Duodenal mucosa (tissue), 2 donors: ENCODE measurements around the gene HSPA2.
A peak's percentile ranks its signal among the peaks of the same experiment; 100 is the strongest.

Experiments used
- H3K27ac ChIP-seq: one replicate; pipeline ENCODE4 v1.7.0; 2013; ENCODE audit warnings: low read depth, low read length
- H3K27me3 ChIP-seq, 2 donors: one replicate each; pipeline ENCODE4 v1.7.0; 2013; ENCODE audit warnings: low read length in 2 of 2, control low read depth in 1 of 2; ENCODE audit not compliant: insufficient read depth in 2 of 2, control insufficient read depth in 1 of 2
- H3K36me3 ChIP-seq, 2 donors: one replicate each; pipeline ENCODE4 v1.7.0; 2013; ENCODE audit warnings: low read length in 2 of 2, control low read depth in 1 of 2; ENCODE audit not compliant: insufficient read depth in 2 of 2, control insufficient read depth in 1 of 2
- H3K4me1 ChIP-seq, 2 donors: one replicate each; pipeline ENCODE4 v1.7.0; 2013; ENCODE audit warnings: low read length in 2 of 2, control low read depth in 1 of 2; ENCODE audit not compliant: insufficient read depth in 2 of 2, control insufficient read depth in 1 of 2
- H3K4me3 ChIP-seq, 2 donors: one replicate each; pipeline ENCODE4 v1.7.0; 2013; ENCODE audit warnings: low read length in 2 of 2, low read depth in 1 of 2
- H3K9ac ChIP-seq, 2 donors: one replicate each; pipeline ENCODE4 v1.7.0; 2013; ENCODE audit warnings: low read length in 2 of 2, low read depth in 1 of 2
- H3K9me3 ChIP-seq, 2 donors: one replicate each; pipeline ENCODE4 v1.7.0; 2013; ENCODE audit warnings: low read length in 2 of 2, control low read depth in 1 of 2; ENCODE audit not compliant: control insufficient read depth in 1 of 2

HSPA2 gene

GRCh38 chr14:64503434-64504309 lies 36.9 kb upstream of the HSPA2 start, which contains the start of gene ZBTB25:
Gene ZBTB25, minus strand, starts transcription at chr14:64503838. Its CDS starts 13,305 bp downstream, at chr14:64490533.
- peaks cover 41 to 55% of the 10 kb centered on the region in 2 donors for H3K4me1 ChIP-seq
- H3K9me3 ChIP-seq, result no peaks in the 10 kb centered on the region
- no peaks in the 10 kb centered on the region for H3K36me3 ChIP-seq
- peak within 1 kb of the TSS; percentile 100 for H3K27ac ChIP-seq
- no peaks in the 10 kb centered on the region for H3K27me3 ChIP-seq
- H3K9ac ChIP-seq, result peak within 1 kb of the TSS; percentile 93 to 97
- H3K4me3 ChIP-seq, result peak within 1 kb of the TSS; percentile 93 to 94

- Histone ChIP-seq H3K4me3 (peak within 1 kb of the TSS; percentile 93 to 94), H3K9ac (peak within 1 kb of the TSS; percentile 93 to 97), H3K27me3 (no peaks in the 10 kb centered on the region), H3K27ac (peak within 1 kb of the TSS; percentile 100), H3K4me1 (peaks cover 41 to 57% of the 10 kb centered on the region in 2 donors), H3K36me3 (no peaks in the 10 kb centered on the region), H3K9me3 (no peaks in the 10 kb centered on the region)
Observed at GRCh38 chr14:64504310-64504896, 36.1 kb upstream of the HSPA2 start, which contains the start of gene ZBTB1. Gene ZBTB1, plus strand, starts transcription at chr14:64504770. Its CDS starts 16,735 bp downstream, at chr14:64521505.

GRCh38 chr14:64504897-64505794 lies 35.4 kb upstream of the HSPA2 start:
- Histone ChIP-seq H3K27ac (peak overlapping the region; percentile 100), H3K4me1 (peaks cover 43 to 57% of the 10 kb centered on the region in 2 donors), H3K4me3 (peak overlapping the region; percentile 93 to 94), H3K36me3 (no peaks in the 10 kb centered on the region), H3K27me3 (no peaks in the 10 kb centered on the region), H3K9ac (peak overlapping the region; percentile 93 to 97), H3K9me3 (no peaks in the 10 kb centered on the region)

DNA sequence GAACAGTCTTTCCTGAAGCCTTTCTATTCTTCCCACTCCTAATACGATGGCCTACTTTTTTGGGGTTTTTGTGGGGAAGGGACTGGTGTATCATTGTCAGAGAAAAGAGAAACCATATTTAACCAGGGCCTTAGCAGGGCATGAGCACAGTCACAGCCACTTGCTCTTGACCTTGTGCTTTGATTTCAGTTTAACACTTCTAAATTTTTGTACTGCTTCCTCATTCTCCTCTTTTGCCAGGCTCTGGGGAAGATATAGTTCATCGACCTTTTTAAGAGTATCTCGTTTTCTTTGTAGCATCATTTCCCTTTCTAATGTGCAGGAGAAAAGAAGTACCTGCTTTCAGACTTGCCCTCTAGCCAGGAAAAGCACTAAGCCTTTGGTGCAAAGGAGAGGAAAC lies 33.8 kb upstream of the HSPA2 start:
- Histone ChIP-seq H3K27ac (peak overlapping the region; percentile 55), H3K4me3 (peak overlapping the region; percentile 50 to 93), H3K9me3 (no peaks in the 10 kb centered on the region), H3K27me3 (no peaks in the 10 kb centered on the region), H3K4me1 (peaks cover 50 to 54% of the 10 kb centered on the region in 2 donors), H3K9ac (peak overlapping the region; percentile 30 to 93), H3K36me3 (no peaks in the 10 kb centered on the region)

GRCh38 chr14:64507376-64508156 lies 33.0 kb upstream of the HSPA2 start:
- Histone ChIP-seq H3K4me3 (no peak overlapping the region), H3K27ac (no peak overlapping the region), H3K27me3 (no peaks in the 10 kb centered on the region), H3K9ac (no peak overlapping the region), H3K9me3 (no peaks in the 10 kb centered on the region), H3K36me3 (no peaks in the 10 kb centered on the region), H3K4me1 (peaks cover 43 to 46% of the 10 kb centered on the region in 2 donors)

DNA sequence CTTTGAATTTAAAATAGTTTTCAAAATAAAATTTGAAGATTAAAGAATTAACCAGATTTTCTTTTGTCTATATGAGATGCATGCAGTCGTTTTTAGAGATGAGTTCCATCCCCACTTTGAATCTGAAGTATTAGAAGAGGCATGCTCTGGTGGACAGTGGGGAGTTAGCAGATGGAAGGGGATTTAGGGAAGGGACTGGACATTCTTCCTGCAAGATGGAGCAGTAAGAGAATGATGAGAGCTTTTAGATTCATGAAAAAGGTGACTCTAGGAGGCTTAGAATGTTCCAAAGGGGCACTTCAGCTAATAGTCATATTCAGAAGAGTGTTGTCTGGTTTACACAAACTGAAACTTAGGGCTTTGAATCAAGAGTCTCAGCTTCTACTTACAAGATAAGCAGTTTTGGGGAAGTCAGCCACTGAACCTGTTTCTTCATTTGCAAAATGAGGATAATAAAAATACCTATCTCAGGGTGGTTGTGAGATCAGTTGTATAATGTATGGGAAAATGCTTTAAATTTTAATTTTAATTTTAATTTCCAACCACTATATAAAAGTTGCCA lies 32.2 kb upstream of the HSPA2 start:
- no peaks in the 10 kb centered on the region for H3K36me3 ChIP-seq
- H3K4me1 ChIP-seq, result peaks cover 41 to 46% of the 10 kb centered on the region in 2 donors
- H3K27me3 ChIP-seq, result no peaks in the 10 kb centered on the region
- H3K9ac ChIP-seq, result no peak overlapping the region
- H3K4me3 ChIP-seq, result no peak overlapping the region
- H3K27ac ChIP-seq, result no peak overlapping the region
- no peaks in the 10 kb centered on the region for H3K9me3 ChIP-seq

DNA sequence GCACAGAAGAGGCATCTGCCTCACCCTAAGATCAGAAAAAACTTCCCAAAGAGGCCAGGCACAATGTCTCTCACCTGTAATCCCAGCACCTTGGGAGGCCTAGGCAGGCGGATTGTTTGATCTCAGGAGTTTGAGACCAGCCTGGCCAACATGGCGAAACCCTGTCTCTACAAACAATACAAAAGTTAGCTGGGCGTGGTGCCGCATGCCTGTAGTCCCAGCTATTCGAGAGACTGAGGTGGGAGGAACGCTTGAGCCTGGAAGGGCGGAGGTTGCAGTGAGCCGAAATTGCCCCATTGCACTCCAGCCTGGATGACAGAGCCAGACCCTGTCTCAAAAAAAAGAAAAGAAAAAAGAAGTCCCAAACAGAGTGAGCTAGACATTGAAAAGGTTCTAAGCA lies 31.5 kb upstream of the HSPA2 start:
- Histone ChIP-seq H3K27me3 (no peaks in the 10 kb centered on the region), H3K4me1 (peaks cover 41 to 46% of the 10 kb centered on the region in 2 donors), H3K9me3 (no peaks in the 10 kb centered on the region), H3K9ac (no peak overlapping the region), H3K36me3 (no peaks in the 10 kb centered on the region), H3K27ac (no peak overlapping the region), H3K4me3 (no peak overlapping the region)

DNA sequence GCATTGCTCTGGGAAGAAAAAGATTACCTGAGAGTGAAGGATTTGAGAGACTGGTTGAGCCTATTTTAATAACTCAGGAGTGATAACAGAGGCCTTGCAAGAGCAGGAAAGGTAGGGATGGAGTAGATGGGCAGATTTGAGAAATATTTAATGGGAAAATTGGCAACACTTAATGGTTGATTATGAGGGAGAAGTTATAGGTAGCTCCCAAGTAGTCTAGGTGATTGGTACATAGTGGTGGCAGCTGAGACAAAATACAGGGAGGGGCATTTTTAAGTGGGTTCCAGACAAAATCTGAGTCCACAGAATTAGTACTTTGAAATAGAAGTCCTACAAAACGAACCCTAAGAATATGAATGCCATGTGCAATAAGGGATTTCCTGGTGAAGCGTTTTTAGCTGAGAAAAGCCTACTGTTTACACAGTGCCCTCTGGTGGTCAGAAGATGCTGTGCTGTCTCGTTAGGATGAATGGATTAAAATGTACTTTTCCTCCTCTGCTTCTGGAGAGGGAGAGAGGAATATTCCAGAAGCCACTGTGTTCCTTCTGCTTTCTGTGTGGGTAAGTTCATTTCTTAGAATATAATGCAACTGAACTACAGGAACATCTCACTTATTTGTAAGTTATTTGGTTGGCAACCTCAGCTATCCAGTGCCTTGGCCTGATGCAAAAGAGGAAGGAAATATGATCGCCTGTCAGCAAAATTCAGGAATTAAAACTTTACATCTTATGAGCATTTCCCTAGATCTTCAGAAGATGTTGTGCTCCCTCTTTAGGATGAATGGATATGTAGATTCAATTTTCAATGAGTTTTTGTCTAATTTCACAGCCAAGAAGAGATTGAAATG lies 29.5 kb upstream of the HSPA2 start:
- Histone ChIP-seq H3K9me3 (no peaks in the 10 kb centered on the region), H3K4me3 (no peak overlapping the region), H3K36me3 (no peaks in the 10 kb centered on the region), H3K9ac (no peak overlapping the region), H3K4me1 (peaks cover 34 to 54% of the 10 kb centered on the region in 2 donors), H3K27me3 (no peaks in the 10 kb centered on the region), H3K27ac (no peak overlapping the region)
